ENCODE results near the gene SLX4IP.

- TF ChIP-seq CTCF (IDR thresholded peaks at IDR 0.05), result peak; percentile 39
- TF ChIP-seq IRF1 (CRISPR knock-in tag; IDR thresholded peaks at IDR 0.05), result no peak
Observed at GRCh38 chr20:10611357-10611756, 176.3 kb downstream of the SLX4IP start.

All from WTC11 (cell line).